Activated CD4-positive, alpha-beta T cell treated with anti-CD3 and anti-CD28 coated beads for 36 hours (primary cell): ENCODE results near the gene FAM209A. TPM values are rescaled to one million over a fixed set of nuclear protein-coding genes. Genes with fewer than 3 reads are reported as not detected.
"Not testable (repeated sequence)": the region's sequence is repeated elsewhere in the genome, so short reads cannot be mapped to it uniquely, and the experiment has no call there.

ENCODE experiments used
- ATAC-seq: fragments of 200-7000 bp; cut with Tn5 transposase; one replicate; pipeline ENCODE4 v1.10.0; 2021; ENCODE audit warnings: mild to moderate bottlenecking, moderate library complexity
- CTCF ChIA-PET: fragments of 350-600 bp; sonication (Branson Sonifier 250); formaldehyde crosslinking; loops from one replicate; lab custom pipeline; 2021; ENCODE audit warnings: antibody characterized with exemption; lab: Charles Lee
- POLR2A ChIA-PET: fragments of 350-600 bp; sonication (Branson Sonifier 250); formaldehyde crosslinking; loops from one replicate; lab custom pipeline; 2021; ENCODE audit warnings: antibody characterized with exemption, inconsistent platforms; lab: Charles Lee
- DNase-seq: peaks from one replicate; pipeline ENCODE4 v3.0.0-alpha.2; 2020
- H3K27ac Mint-ChIP-seq: one replicate; pipeline ENCODE4 v1.8.0; 2021; ENCODE audit warnings: mixed read lengths
- H3K27me3 Mint-ChIP-seq: one replicate; pipeline ENCODE4 v1.8.0; 2021; ENCODE audit warnings: mixed read lengths
- H3K36me3 Mint-ChIP-seq: one replicate; pipeline ENCODE4 v1.8.0; 2021; ENCODE audit warnings: low read depth, mixed read lengths
- H3K4me1 Mint-ChIP-seq: one replicate; pipeline ENCODE4 v1.8.0; 2021; ENCODE audit warnings: mixed read lengths
- H3K4me3 Mint-ChIP-seq: one replicate; pipeline ENCODE4 v1.8.0; 2021; ENCODE audit warnings: mild to moderate bottlenecking, moderate library complexity, mixed read lengths
- H3K9me3 Mint-ChIP-seq: one replicate; pipeline ENCODE4 v1.8.0; 2021; ENCODE audit warnings: low read depth, mixed read lengths
- intact Hi-C, 2 experiments: fragments of 100-400 bp; cut with DNase I in 1 of 2; cut with micrococcal nuclease in 1 of 2; formaldehyde crosslinking; loops; one replicate each; pipeline versions ENCODE4 v1.14.2 to v1.15.1; 2022 to 2024; cut with DNase I, micrococcal nuclease
- total RNA-seq, 2 experiments: library from RNA; stranded (reverse); gene quantifications; one replicate each; pipeline ENCODE4 v1.2.3, GENCODE V29; 2021

FAM209A gene
- total RNA-seq, 2 experiments from 2014 or later = 0.73 to 1.1 TPM

GRCh38 chr20:56540415-56540814 lies 15.9 kb downstream of the FAM209A start:
- Mint-ChIP-seq H3K27ac (no peak overlapping the region), H3K36me3 (no peaks in the 10 kb centered on the region), H3K27me3 (no peaks in the 10 kb centered on the region), H3K4me3 (no peak overlapping the region), H3K9me3 (no peaks in the 10 kb centered on the region), H3K4me1 (no peaks in the 10 kb centered on the region)
- ChIA-PET POLR2A (no interaction called here), CTCF (no interaction called here)
- ATAC-seq (no peak), DNase-seq (no peak)
- intact Hi-C loops = no loop called here

GRCh38 chr20:56542489-56543030 lies 18.0 kb downstream of the FAM209A start:
- no peak overlapping the region for H3K4me3 Mint-ChIP-seq
- H3K27ac Mint-ChIP-seq = no peak overlapping the region
- H3K36me3 Mint-ChIP-seq = no peaks in the 10 kb centered on the region
- no peaks in the 10 kb centered on the region for H3K9me3 Mint-ChIP-seq
- H3K4me1 Mint-ChIP-seq = no peaks in the 10 kb centered on the region
- intact Hi-C loops = no loop called here
- ATAC-seq (no peak), DNase-seq (no peak)
- POLR2A ChIA-PET = interaction anchor here (0.6 kb wide), 1 partner anchor 676 kb away, joined by 4 read pairs; no protein-coding TSS in a partner anchor
- no peaks in the 10 kb centered on the region for H3K27me3 Mint-ChIP-seq
- CTCF ChIA-PET = interaction anchor here (1.4 kb wide), 1 partner anchor 8 kb away, joined by 8 read pairs; no protein-coding TSS in a partner anchor

- CTCF ChIA-PET = interaction anchor here (0.9 to 2.5 kb wide), 8 partner anchors 9 to 520 kb away, joined by 3 to 11 read pairs (median 6); no protein-coding TSS in a partner anchor
- Mint-ChIP-seq H3K9me3 (no peaks in the 10 kb centered on the region), H3K4me3 (no peak overlapping the region)
Observed at GRCh38 chr20:56551571-56551970, 27.0 kb downstream of the FAM209A start.

DNA sequence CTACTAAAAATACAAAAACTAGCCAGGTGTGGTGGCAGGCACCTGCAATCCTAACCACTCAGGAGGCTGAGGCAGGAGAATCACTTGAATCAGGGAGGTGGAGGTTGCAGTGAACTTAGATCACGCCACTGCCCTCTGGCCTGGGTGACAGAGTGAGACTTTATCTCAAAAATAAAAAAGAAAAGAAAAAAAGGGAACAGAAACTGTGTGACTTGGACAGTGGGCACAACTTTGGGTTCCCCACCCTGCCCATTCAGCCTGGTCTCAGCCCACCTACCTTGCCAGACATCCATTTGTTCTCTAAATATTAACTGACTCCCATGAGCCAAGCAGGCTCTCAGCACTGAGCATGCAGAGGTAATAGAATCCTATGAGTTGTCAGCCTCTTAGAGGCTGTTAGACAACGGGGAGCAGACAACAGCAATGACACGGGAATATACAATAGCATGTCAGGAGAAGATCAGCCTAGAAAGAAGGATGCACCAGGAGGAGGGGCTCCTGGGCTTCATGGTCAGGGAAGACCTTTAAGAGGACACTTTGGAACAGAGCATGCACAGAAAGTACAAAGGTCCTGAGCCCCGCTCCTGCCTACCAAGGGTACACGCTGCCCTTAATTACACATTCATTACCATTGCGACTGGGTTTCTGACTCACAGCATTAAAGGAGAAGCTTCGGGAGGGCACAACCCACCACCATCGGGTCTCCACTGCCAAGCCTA lies 28.5 kb downstream of the FAM209A start:
- intact Hi-C loops = loop anchor here (5.0 to 10.0 kb wide), 3 partner anchors 444 to 794 kb away; no protein-coding TSS in a partner anchor
- H3K9me3 Mint-ChIP-seq = no peaks in the 10 kb centered on the region
- H3K36me3 Mint-ChIP-seq = no peaks in the 10 kb centered on the region
- H3K27ac Mint-ChIP-seq = no peak overlapping the region
- H3K4me1 Mint-ChIP-seq = peaks cover 8% of the 10 kb centered on the region
- DNase-seq (no peak), ATAC-seq (no peak)
- POLR2A ChIA-PET = no interaction called here
- H3K27me3 Mint-ChIP-seq = no peaks in the 10 kb centered on the region
- H3K4me3 Mint-ChIP-seq = no peak overlapping the region
- CTCF ChIA-PET = no interaction called here

More at GRCh38 chr20:56551571-56551970, 27.0 kb downstream of the FAM209A start:
- POLR2A ChIA-PET = interaction anchor here (0.7 kb wide), 1 partner anchor 423 kb away, joined by 3 read pairs; no protein-coding TSS in a partner anchor
- ATAC-seq (no peak), DNase-seq (no peak)
- intact Hi-C loops = loop anchor here (2.0 to 10.0 kb wide), 6 partner anchors 25 to 796 kb away; no protein-coding TSS in a partner anchor
- Mint-ChIP-seq H3K36me3 (no peaks in the 10 kb centered on the region), H3K27ac (no peak overlapping the region), H3K4me1 (peaks cover 8% of the 10 kb centered on the region), H3K27me3 (no peaks in the 10 kb centered on the region)

- ATAC-seq = peak; percentile 96
- Mint-ChIP-seq H3K36me3 (no peaks in the 10 kb centered on the region), H3K27me3 (no peaks in the 10 kb centered on the region), H3K4me1 (peaks cover 8% of the 10 kb centered on the region), H3K4me3 (no peak overlapping the region), H3K9me3 (no peaks in the 10 kb centered on the region), H3K27ac (no peak overlapping the region)
- DNase-seq = peak; percentile 29
- intact Hi-C loops = loop anchor here (5.0 to 10.0 kb wide), 3 partner anchors 442 to 792 kb away; no protein-coding TSS in a partner anchor
- POLR2A ChIA-PET = no interaction called here
- CTCF ChIA-PET = interaction anchor here (0.7 to 0.9 kb wide), 2 partner anchors 61 to 196 kb away, joined by 3 read pairs; partner anchors contain the start of gene FAM210B
Observed at GRCh38 chr20:56554869-56555268, 30.3 kb downstream of the FAM209A start.

DNA sequence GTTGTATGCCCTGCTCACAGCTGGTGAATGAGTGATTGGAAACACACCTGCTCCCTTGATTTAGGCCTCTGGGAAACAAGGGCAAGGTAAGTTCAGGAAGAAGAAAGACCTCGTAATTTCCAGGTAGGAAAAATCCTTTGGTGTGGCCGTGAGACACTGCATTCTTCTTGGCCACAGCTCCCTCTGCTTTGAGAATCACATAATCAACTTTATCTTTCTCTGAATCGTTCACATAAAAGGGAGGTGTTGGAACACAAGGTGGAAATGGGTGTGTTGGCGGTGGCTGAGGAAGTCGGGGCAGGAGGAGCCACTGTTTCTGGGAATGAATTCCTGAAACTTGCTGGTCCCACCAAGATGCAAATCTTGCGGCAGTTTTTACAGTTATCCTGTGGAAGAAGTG lies 34.4 kb downstream of the FAM209A start:
- peaks cover 8% of the 10 kb centered on the region for H3K4me1 Mint-ChIP-seq
- ATAC-seq (no peak), DNase-seq (no peak)
- H3K36me3 Mint-ChIP-seq = no peaks in the 10 kb centered on the region
- H3K9me3 Mint-ChIP-seq = no peaks in the 10 kb centered on the region
- H3K4me3 Mint-ChIP-seq = no peak overlapping the region
- intact Hi-C loops = loop anchor here in 1 of 2 experiments (10.0 kb wide), 1 partner anchor 486 kb away; no protein-coding TSS in a partner anchor
- no peaks in the 10 kb centered on the region for H3K27me3 Mint-ChIP-seq
- no peak overlapping the region for H3K27ac Mint-ChIP-seq
- POLR2A ChIA-PET = interaction anchor here (0.7 kb wide), 1 partner anchor 160 kb away, joined by 6 read pairs; no protein-coding TSS in a partner anchor
- CTCF ChIA-PET = interaction anchor here (1.6 kb wide), 1 partner anchor 8 kb away, joined by 5 read pairs; no protein-coding TSS in a partner anchor

GRCh38 chr20:56564526-56564925 lies 40.0 kb downstream of the FAM209A start:
- H3K9me3 Mint-ChIP-seq, H3K4me3 Mint-ChIP-seq, H3K27me3 Mint-ChIP-seq, H3K27ac Mint-ChIP-seq, intact Hi-C loops, DNase-seq, H3K36me3 Mint-ChIP-seq, ATAC-seq, H3K4me1 Mint-ChIP-seq: not testable (repeated sequence)
- ChIA-PET POLR2A (interaction anchor here (0.7 kb wide), 1 partner anchor 15 kb away, joined by 3 read pairs; no protein-coding TSS in a partner anchor), CTCF (interaction anchor here (2.0 kb wide), 1 partner anchor 14 kb away, joined by 8 read pairs; no protein-coding TSS in a partner anchor)

DNA sequence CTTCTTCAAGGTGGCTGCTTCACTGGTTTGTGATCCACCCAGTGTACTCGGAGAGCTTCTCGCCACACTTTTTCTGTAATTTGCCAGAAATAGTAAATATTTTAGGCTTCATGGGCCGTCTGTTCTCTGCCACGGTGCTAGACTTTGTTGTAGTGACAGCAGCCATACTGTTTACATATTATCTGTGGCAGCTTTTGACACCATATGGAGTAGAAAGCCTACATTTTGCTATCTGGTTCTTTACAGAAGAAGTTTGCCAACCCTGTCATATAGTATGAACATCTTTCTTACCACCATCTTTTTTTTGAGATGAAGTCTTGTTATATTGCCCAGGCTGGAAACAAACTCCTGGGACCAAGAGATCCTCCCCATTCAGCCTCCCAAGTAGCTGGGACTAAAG lies 41.0 kb downstream of the FAM209A start:
- ATAC-seq = no peak
- intact Hi-C loops = no loop called here
- Mint-ChIP-seq H3K27ac (no peak overlapping the region), H3K27me3 (peaks cover 4% of the 10 kb centered on the region), H3K4me1 (no peaks in the 10 kb centered on the region), H3K36me3 (no peaks in the 10 kb centered on the region), H3K4me3 (no peak overlapping the region), H3K9me3 (no peaks in the 10 kb centered on the region)
- ChIA-PET CTCF (interaction anchor here (2.0 kb wide), 1 partner anchor 15 kb away, joined by 8 read pairs; no protein-coding TSS in a partner anchor), POLR2A (no interaction called here)
- no peak for DNase-seq

DNA sequence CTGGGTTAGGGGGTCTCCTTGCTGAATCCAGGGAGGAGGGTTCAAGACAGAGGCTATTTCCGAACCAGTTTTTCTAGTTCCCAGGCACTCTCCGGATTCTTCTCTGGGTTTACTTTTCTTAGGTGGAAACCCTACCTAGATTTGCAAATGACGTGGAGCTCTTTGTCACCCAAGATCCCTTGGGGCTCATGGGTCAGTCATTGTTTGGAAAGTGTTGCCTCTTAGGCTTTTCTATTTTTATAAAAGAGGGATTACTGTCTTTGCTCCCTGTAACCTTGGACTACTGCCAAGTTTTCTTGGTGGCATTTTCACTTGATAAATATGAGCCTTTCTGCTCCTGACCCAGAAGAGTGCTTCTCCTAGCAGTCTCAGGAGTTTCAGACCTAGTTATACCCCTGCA lies 42.1 kb downstream of the FAM209A start:
- no peaks in the 10 kb centered on the region for H3K4me1 Mint-ChIP-seq
- H3K36me3 Mint-ChIP-seq = no peaks in the 10 kb centered on the region
- ChIA-PET CTCF (interaction anchor here (0.6 to 1.0 kb wide), 3 partner anchors 16 to 109 kb away, joined by 3 to 4 read pairs (median 3); no protein-coding TSS in a partner anchor), POLR2A (no interaction called here)
- H3K4me3 Mint-ChIP-seq = no peak overlapping the region
- no peaks in the 10 kb centered on the region for H3K9me3 Mint-ChIP-seq
- no peak for DNase-seq
- H3K27me3 Mint-ChIP-seq = peaks cover 4% of the 10 kb centered on the region
- ATAC-seq = no peak
- no peak overlapping the region for H3K27ac Mint-ChIP-seq
- intact Hi-C loops = no loop called here

GRCh38 chr20:56570832-56571231 lies 46.3 kb downstream of the FAM209A start:
- no peaks in the 10 kb centered on the region for H3K9me3 Mint-ChIP-seq
- peaks cover 15% of the 10 kb centered on the region for H3K27me3 Mint-ChIP-seq
- CTCF ChIA-PET = no interaction called here
- H3K4me3 Mint-ChIP-seq = no peak overlapping the region
- POLR2A ChIA-PET = no interaction called here
- H3K27ac Mint-ChIP-seq = no peak overlapping the region
- DNase-seq = no peak
- intact Hi-C loops = no loop called here
- no peak for ATAC-seq
- H3K36me3 Mint-ChIP-seq = no peaks in the 10 kb centered on the region
- H3K4me1 Mint-ChIP-seq = no peaks in the 10 kb centered on the region

DNA sequence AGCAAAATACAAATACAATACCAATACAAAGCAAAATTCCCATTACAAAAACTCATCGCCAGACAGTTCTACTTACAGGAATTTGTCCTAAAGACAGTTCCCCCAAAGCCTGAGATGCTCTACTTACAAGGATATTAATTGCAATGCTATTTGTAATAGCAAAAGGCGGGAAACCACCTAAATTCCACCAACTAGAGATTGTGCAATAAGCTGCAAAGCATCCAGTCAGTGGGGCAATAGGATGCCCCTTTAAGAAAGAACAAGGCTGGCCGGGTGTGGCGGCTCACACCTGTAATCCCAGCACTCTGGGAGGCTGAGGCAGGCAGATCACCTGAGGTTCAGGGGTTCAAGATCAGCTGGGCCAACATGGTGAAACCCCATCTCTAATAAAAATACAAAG lies 47.6 kb downstream of the FAM209A start:
- H3K36me3 Mint-ChIP-seq = no peaks in the 10 kb centered on the region
- intact Hi-C loops = no loop called here
- H3K27me3 Mint-ChIP-seq = peaks cover 16% of the 10 kb centered on the region
- H3K27ac Mint-ChIP-seq = no peak overlapping the region
- ChIA-PET CTCF (interaction anchor here (0.6 kb wide), 1 partner anchor 9 kb away, joined by 3 read pairs; no protein-coding TSS in a partner anchor), POLR2A (no interaction called here)
- no peaks in the 10 kb centered on the region for H3K4me1 Mint-ChIP-seq
- H3K9me3 Mint-ChIP-seq = no peaks in the 10 kb centered on the region
- no peak for DNase-seq
- H3K4me3 Mint-ChIP-seq = no peak overlapping the region
- ATAC-seq = no peak
